GM21717 (cell line): ENCODE data around the gene NDUFB10.
"Not testable (repeated sequence)": the region's sequence is repeated elsewhere in the genome, so short reads cannot be mapped to it uniquely, and the experiment has no call there.

Experiments
- ATAC-seq: cut with Tn5 transposase; IDR thresholded peaks from one replicate; pipeline ENCODE4 v1.9.1; 2021; ENCODE audit warnings: mild to moderate bottlenecking, moderate library complexity; ENCODE audit not compliant: unreplicated experiment

The NDUFB10 gene

GRCh38 chr16:1959269-1960039 is at the start of gene NDUFB10:
Gene NDUFB10, plus strand, starts transcription at chr16:1959538. Its CDS starts 87 bp downstream, at chr16:1959625.
- ATAC-seq, result no peak

GRCh38 chr16:1909561-1910231 is 49.6 kb upstream of the NDUFB10 start:
- no peak for ATAC-seq

- no peak for ATAC-seq
Measured at GRCh38 chr16:1911467-1912214, 47.7 kb upstream of the NDUFB10 start.

- no peak for ATAC-seq
Measured at GRCh38 chr16:1912215-1912543, 47.2 kb upstream of the NDUFB10 start.

GRCh38 chr16:1913327-1914083 is 45.8 kb upstream of the NDUFB10 start:
- ATAC-seq, result no peak

GRCh38 chr16:1914084-1914608 is 45.2 kb upstream of the NDUFB10 start:
- ATAC-seq, result no peak

- ATAC-seq, result no peak
Measured at GRCh38 chr16:1914988-1915387, 44.4 kb upstream of the NDUFB10 start.

GRCh38 chr16:1915732-1916639 is 43.4 kb upstream of the NDUFB10 start:
- no peak for ATAC-seq

GRCh38 chr16:1916640-1916990 is 42.7 kb upstream of the NDUFB10 start:
- ATAC-seq, result no peak

- no peak for ATAC-seq
Measured at GRCh38 chr16:1917056-1917664, 42.2 kb upstream of the NDUFB10 start.

GRCh38 chr16:1917665-1918350 is 41.5 kb upstream of the NDUFB10 start:
- no peak for ATAC-seq

- ATAC-seq, result no peak
Measured at GRCh38 chr16:1918351-1919326, 40.7 kb upstream of the NDUFB10 start, which contains the start of gene HS3ST6. Gene HS3ST6, minus strand, starts transcription at chr16:1918415. Its CDS starts 92 bp downstream, at chr16:1918323.

GRCh38 chr16:1919327-1919998 is 39.9 kb upstream of the NDUFB10 start:
- no peak for ATAC-seq

GRCh38 chr16:1920122-1920521 is 39.2 kb upstream of the NDUFB10 start:
- ATAC-seq, result not testable (repeated sequence)

GRCh38 chr16:1920727-1921171 is 38.6 kb upstream of the NDUFB10 start:
- ATAC-seq, result no peak

GRCh38 chr16:1922357-1922756 is 37.0 kb upstream of the NDUFB10 start:
- ATAC-seq, result no peak
